AG09309 (cell line): ENCODE data around the gene SMAD3.

ENCODE experiments used
- DNase-seq: peaks from one replicate; pipeline ENCODE4 v3.0.0-alpha.2; 2010; ENCODE audit warnings: low read depth
- H3K4me3 ChIP-seq: 2 replicates; pipeline ENCODE4 v1.5.1; 2011; ENCODE audit warnings: mild to moderate bottlenecking, low read depth, low read length, moderate library complexity; ENCODE audit not compliant: control insufficient read depth
- CTCF ChIP-seq: IDR thresholded peaks from 2 replicates; pipeline ENCODE4 v1.5.1; 2011; ENCODE audit warnings: mild to moderate bottlenecking, low read depth, low read length, inconsistent platforms; ENCODE audit not compliant: insufficient read depth, control insufficient read depth; ENCODE audit errors: missing control alignments

The SMAD3 gene

DNA sequence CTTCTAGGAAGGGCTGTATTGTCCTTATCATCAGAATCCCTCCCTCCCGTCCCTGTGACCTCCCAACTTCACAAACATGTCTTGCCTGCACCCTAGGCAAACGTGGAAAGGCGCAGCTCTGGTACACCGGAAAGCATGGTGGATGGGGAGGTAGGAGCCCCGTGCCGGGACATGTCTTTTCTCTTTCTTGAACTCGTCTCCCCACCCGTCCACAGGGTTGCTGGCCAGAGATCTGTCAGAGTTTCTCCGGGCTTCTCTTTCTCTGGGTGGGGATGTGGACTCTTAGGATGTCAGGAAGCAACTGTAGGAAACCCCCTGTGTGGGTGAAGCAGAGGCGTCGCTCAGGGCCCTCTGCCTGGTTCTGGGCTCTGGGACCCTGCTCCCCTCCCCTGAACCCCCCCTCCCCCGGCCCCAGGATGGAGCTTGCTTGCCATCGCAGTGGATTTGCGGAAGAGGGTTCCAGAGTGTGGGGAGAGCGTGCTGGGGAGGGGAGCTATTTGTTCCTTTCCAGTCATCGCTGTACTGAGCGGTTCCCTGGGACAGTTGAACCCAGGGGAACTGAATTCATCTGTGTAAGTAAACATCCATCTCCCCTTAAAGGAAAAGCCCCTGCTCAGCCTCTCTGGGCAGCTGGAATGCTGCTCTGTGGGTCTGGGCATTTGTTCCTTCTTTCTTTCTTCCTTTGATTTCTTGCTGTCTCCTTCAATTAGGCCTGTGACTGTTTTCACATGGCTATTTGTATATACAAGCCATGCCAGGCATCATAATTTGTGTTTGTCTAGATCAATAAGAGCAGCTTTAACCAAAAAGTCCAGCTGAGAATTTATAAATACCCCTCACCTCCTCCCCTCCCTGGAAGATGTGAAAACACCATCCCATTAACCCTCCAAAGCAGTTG lies 72.8 kb downstream of the SMAD3 start:
- TF ChIP-seq CTCF = no peak
- no peak overlapping the region for H3K4me3 ChIP-seq
- no peak for DNase-seq

- DNase-seq = no peak
- TF ChIP-seq CTCF = no peak
- no peak overlapping the region for H3K4me3 ChIP-seq
Measured at GRCh38 chr15:67138891-67139855, 73.8 kb downstream of the SMAD3 start.

DNA sequence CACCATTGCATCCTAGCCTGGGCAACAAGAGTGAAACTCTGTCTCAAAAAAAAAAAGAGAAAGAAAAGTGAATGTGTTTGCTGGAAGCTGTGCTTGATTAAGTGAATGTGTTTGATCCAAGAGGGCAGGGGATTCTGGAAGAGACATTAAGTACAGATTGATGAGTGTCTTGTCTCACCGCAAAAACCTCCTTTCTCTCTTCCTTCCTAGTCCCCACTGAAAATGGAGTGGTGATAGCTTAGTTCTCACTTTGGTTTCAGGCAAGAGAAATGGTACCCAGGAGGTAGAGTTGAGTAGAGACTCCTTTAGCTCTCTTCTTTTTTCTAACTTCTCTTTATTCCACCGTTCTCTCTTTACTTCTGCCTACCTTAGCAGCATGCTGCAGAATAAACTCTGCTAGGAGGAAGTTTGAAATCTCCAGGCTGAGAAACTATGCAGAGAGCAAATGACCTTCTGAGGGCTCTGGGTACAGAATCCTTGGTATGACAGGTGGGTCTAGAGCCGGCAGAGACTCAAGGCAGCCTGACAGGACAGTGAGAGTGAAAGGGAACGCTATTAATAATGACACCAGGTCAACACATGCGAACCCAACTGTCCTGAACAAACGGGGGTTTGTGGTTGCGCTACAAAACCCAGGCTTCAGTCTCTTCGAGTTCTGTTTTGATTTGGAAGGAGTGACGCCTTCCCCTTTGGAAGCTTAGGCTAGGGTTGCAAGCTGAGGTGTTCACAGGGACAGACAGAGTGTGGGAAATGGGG lies 74.9 kb downstream of the SMAD3 start:
- no peak for DNase-seq
- no peak for TF ChIP-seq CTCF
- no peak overlapping the region for H3K4me3 ChIP-seq

GRCh38 chr15:67142092-67142766 lies 76.8 kb downstream of the SMAD3 start:
- DNase-seq = no peak
- no peak for TF ChIP-seq CTCF
- H3K4me3 ChIP-seq = no peak overlapping the region

- no peak for TF ChIP-seq CTCF
- no peak overlapping the region for H3K4me3 ChIP-seq
- DNase-seq = no peak
Measured at GRCh38 chr15:67142767-67143100, 77.3 kb downstream of the SMAD3 start.
